SH-SY5Y (cell line): ENCODE data around the gene POLE.

Experiments used
- GATA2 ChIP-seq: IDR thresholded peaks from 2 replicates; pipeline ENCODE4 v1.6.1; 2011; ENCODE audit warnings: mild to moderate bottlenecking, low read depth, low read length
- GATA3 ChIP-seq: IDR thresholded peaks from 2 replicates; pipeline ENCODE4 v1.6.1; 2011; ENCODE audit warnings: low read depth, mild to moderate bottlenecking, low read length, moderate library complexity

POLE gene

GRCh38 chr12:132624910-132625630 lies 62.1 kb downstream of the POLE start:
- TF ChIP-seq GATA3, result no peak
- TF ChIP-seq GATA2, result no peak

- TF ChIP-seq GATA2 (no peak), GATA3 (no peak)
Observed at GRCh38 chr12:132624186-132624855, 62.8 kb downstream of the POLE start.

- TF ChIP-seq GATA2 (no peak), GATA3 (no peak)
Observed at GRCh38 chr12:132623072-132623869, 63.9 kb downstream of the POLE start.

- TF ChIP-seq GATA3, result no peak
- TF ChIP-seq GATA2, result no peak
Observed at GRCh38 chr12:132622437-132623071, 64.6 kb downstream of the POLE start.

- TF ChIP-seq GATA2 (no peak), GATA3 (no peak)
Observed at GRCh38 chr12:132621657-132622435, 65.3 kb downstream of the POLE start.

- TF ChIP-seq GATA3, result no peak
- no peak for TF ChIP-seq GATA2
Observed at GRCh38 chr12:132620899-132621656, 66.1 kb downstream of the POLE start.

- TF ChIP-seq GATA2 (no peak), GATA3 (no peak)
Observed at GRCh38 chr12:132620113-132620898, 66.8 kb downstream of the POLE start.

GRCh38 chr12:132619386-132620112 lies 67.6 kb downstream of the POLE start:
- TF ChIP-seq GATA3, result no peak

GRCh38 chr12:132619071-132619385 lies 68.1 kb downstream of the POLE start:
- TF ChIP-seq GATA3, result no peak
- no peak for TF ChIP-seq GATA2

GRCh38 chr12:132618683-132619043 lies 68.5 kb downstream of the POLE start, which contains the start of gene P2RX2:
TSS of gene P2RX2 (plus strand) at chr12:132618776. CDS start at chr12:132618817, 41 bp downstream.
- TF ChIP-seq GATA2, result no peak
- no peak for TF ChIP-seq GATA3

- no peak for TF ChIP-seq GATA3
- TF ChIP-seq GATA2, result no peak
Observed at GRCh38 chr12:132617822-132618682, 69.1 kb downstream of the POLE start.
